Liver (tissue), 9 donors: ENCODE results near the gene MPHOSPH10. TPM values are rescaled to one million over a fixed set of nuclear protein-coding genes. Genes with fewer than 3 reads are reported as not detected.

Experiments used
- DNase-seq: peaks from one replicate; pipeline ENCODE4 v3.0.0-alpha.2; 2017; ENCODE audit warnings: low spot score
- H3K27ac ChIP-seq, 2 donors: one replicate each; pipeline ENCODE4 v1.7.0; 2013; ENCODE audit warnings: inconsistent platforms in 2 of 2, low read length in 2 of 2, control low read depth in 1 of 2, low read depth in 1 of 2, mild to moderate bottlenecking in 1 of 2
- H3K27me3 ChIP-seq, 4 donors: one replicate each; pipeline versions ENCODE4 v1.6.1 to v1.7.0; 2013; ENCODE audit warnings: low read length in 3 of 4, inconsistent platforms in 1 of 4, mild to moderate bottlenecking in 1 of 4, moderate library complexity in 1 of 4; ENCODE audit not compliant: control insufficient read depth in 4 of 4, insufficient read depth in 4 of 4
- H3K36me3 ChIP-seq, 4 donors: one replicate each; pipeline versions ENCODE4 v1.6.1 to v1.7.0; 2013; ENCODE audit warnings: low read length in 3 of 4, mild to moderate bottlenecking in 3 of 4, low read depth in 1 of 4, moderate library complexity in 1 of 4; ENCODE audit not compliant: control insufficient read depth in 4 of 4, insufficient read depth in 3 of 4
- H3K4me1 ChIP-seq, 4 donors: one replicate each; pipeline versions ENCODE4 v1.6.1 to v1.7.0; 2013; ENCODE audit warnings: low read length in 3 of 4, mild to moderate bottlenecking in 3 of 4, moderate library complexity in 1 of 4; ENCODE audit not compliant: control insufficient read depth in 4 of 4, insufficient read depth in 4 of 4
- H3K4me3 ChIP-seq, 3 donors: one replicate each; pipeline versions ENCODE4 v1.6.1 to v1.7.0; 2013; ENCODE audit warnings: low read length in 3 of 3, control low read depth in 1 of 3, low read depth in 1 of 3, mild to moderate bottlenecking in 1 of 3
- H3K9ac ChIP-seq, 2 donors: one replicate each; pipeline ENCODE4 v1.7.0; 2013; ENCODE audit warnings: low read length in 2 of 2, mild to moderate bottlenecking in 2 of 2, moderate library complexity in 2 of 2, control low read depth in 1 of 2, low read depth in 1 of 2
- H3K9me3 ChIP-seq, 4 donors: one replicate each; pipeline versions ENCODE4 v1.6.1 to v1.7.0; 2013; ENCODE audit warnings: low read length in 3 of 4; ENCODE audit not compliant: control insufficient read depth in 4 of 4
- EGR1 ChIP-seq, 2 donors: IDR thresholded peaks; 2 replicates each; pipeline ENCODE4 v1.6.1; 2016 to 2018; ENCODE audit warnings: antibody characterized with exemption in 2 of 2, low read depth in 2 of 2
- FOXA2 ChIP-seq: IDR thresholded peaks from 2 replicates; pipeline ENCODE4 v1.6.1; 2016; ENCODE audit warnings: antibody characterized with exemption
- GABPA ChIP-seq, 2 donors: IDR thresholded peaks in 1 of 2; conservative IDR thresholded peaks in 1 of 2; 2 replicates each; pipeline ENCODE4 v1.6.1; 2016; ENCODE audit warnings: antibody characterized with exemption in 2 of 2, mild to moderate bottlenecking in 1 of 2, moderate library complexity in 1 of 2
- HNF4A ChIP-seq, 2 donors: conservative IDR thresholded peaks; 2 replicates each; pipeline ENCODE4 v1.6.1; 2016; ENCODE audit warnings: antibody characterized with exemption in 2 of 2, mild to moderate bottlenecking in 2 of 2
- HNF4G ChIP-seq: IDR thresholded peaks from 2 replicates; pipeline ENCODE4 v1.6.1; 2016; ENCODE audit warnings: antibody characterized with exemption
- JUND ChIP-seq, 2 donors: IDR thresholded peaks; 2 replicates each; pipeline ENCODE4 v1.6.1; 2016; ENCODE audit warnings: antibody characterized with exemption in 2 of 2
- NR2F2 ChIP-seq: IDR thresholded peaks from 2 replicates; pipeline ENCODE4 v1.6.1; 2016; ENCODE audit warnings: antibody characterized with exemption
- RAD21 ChIP-seq, 2 donors: IDR thresholded peaks; 2 replicates each; pipeline ENCODE4 v1.6.1; 2016; ENCODE audit warnings: antibody characterized with exemption in 2 of 2, mild to moderate bottlenecking in 2 of 2
- RXRA ChIP-seq, 2 donors: IDR thresholded peaks; 2 replicates each; pipeline ENCODE4 v1.6.1; 2017 to 2018; ENCODE audit warnings: antibody characterized with exemption in 2 of 2, mild to moderate bottlenecking in 1 of 2
- SP1 ChIP-seq: IDR thresholded peaks from 2 replicates; pipeline ENCODE4 v1.6.1; 2018; ENCODE audit warnings: antibody characterized with exemption, mild to moderate bottlenecking
- TAF1 ChIP-seq: conservative IDR thresholded peaks from 2 replicates; pipeline ENCODE4 v1.6.1; 2016; ENCODE audit warnings: antibody characterized with exemption, mild to moderate bottlenecking
- YY1 ChIP-seq: IDR thresholded peaks from 2 replicates; pipeline ENCODE4 v1.6.1; 2016; ENCODE audit warnings: antibody characterized with exemption, mild to moderate bottlenecking
- WGBS: extraction: QIAGEN DNeasy Blood & Tissue Kit; methylation state at CpG from one replicate; pipeline ENCODE4 v1.1.7; 2013; 5-methylcytosine and 5-hydroxymethylcytosine counted together
- polyA plus RNA-seq, 2 donors: library from polyadenylated mRNA; stranded (reverse) in 1 of 2; unstranded in 1 of 2; fragments of 200-250 nt in 1 of 2; fragments of >200 nt in 1 of 2; fragmentation: Nextera tagmentation in 1 of 2; extraction: Ambion mirVana in 1 of 2; gene quantifications; one replicate each; pipeline versions ENCODE4 v1.2.1 to v1.2.3, GENCODE V29; 2013 to 2015
- total RNA-seq, 2 donors: library from RNA; depleted of rRNA; stranded (reverse); fragments of >200 nt; gene quantifications; one replicate each; pipeline ENCODE4 v1.2.3, GENCODE V29; 2014
- TF ChIP-seq, protein P1 (sequence below): IDR thresholded peaks from 2 replicates; pipeline ENCODE4 v1.6.1; 2016; ENCODE audit warnings: antibody characterized with exemption, mild to moderate bottlenecking
- TF ChIP-seq, protein P2 (sequence below): fragments of 150-350 bp; IDR thresholded peaks from 2 replicates; pipeline ENCODE4 v1.5.1; 2017; ENCODE audit warnings: improper control_type of control experiment, low read depth, low read length; ENCODE audit not compliant: missing input control
- TF ChIP-seq, protein P3 (sequence below): IDR thresholded peaks from 2 replicates; pipeline ENCODE4 v1.6.1; 2016; ENCODE audit warnings: antibody characterized with exemption
- TF ChIP-seq, protein P4 (sequence below): IDR thresholded peaks from 2 replicates; pipeline ENCODE4 v1.6.1; 2016; ENCODE audit warnings: antibody characterized with exemption
- TF ChIP-seq, protein P5 (sequence below): IDR thresholded peaks from 2 replicates; pipeline ENCODE4 v1.6.1; 2016; ENCODE audit warnings: antibody characterized with exemption
- donor health status: healthy.
- donor health status: healthy.
- donor health status: healthy.
- donor health status: healthy.
- donor health status: healthy.

Gene MPHOSPH10
- total and polyA plus RNA-seq, 4 donors, result 8.7 to 13.6 (median 11.3) TPM

DNA sequence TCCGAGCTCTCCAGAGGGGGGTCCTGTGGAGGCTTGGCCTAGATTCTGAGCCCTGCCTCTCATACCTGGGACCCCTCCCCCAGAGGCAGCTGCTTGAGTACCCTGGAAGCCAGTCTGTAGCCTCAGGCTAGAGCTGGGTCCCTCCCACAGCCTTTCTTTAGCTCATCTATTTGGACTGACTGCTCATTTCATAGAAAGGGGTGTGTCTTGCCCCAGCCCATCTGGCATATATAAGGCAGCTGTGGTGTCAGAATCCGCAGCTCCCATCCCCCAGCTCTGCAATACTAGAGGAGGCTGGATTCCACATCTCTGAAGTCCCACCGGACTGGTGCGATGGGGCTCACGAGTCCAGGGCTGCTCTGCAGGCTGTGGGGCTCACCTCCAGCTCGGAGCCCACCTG is 26.1 kb downstream of the MPHOSPH10 start:
- no peaks in the 10 kb centered on the region for H3K27me3 ChIP-seq
- H3K4me1 ChIP-seq, result peaks cover 0 to 9% (median 3%) of the 10 kb centered on the region in 4 donors
- no peaks in the 10 kb centered on the region for H3K9me3 ChIP-seq
- 76% methylated on average over 6 of the region's 6 CpGs for WGBS
- H3K36me3 ChIP-seq, result no peaks in the 10 kb centered on the region
- no peak overlapping the region for H3K4me3 ChIP-seq
- no peak for DNase-seq
- TF ChIP-seq, protein P1, sequence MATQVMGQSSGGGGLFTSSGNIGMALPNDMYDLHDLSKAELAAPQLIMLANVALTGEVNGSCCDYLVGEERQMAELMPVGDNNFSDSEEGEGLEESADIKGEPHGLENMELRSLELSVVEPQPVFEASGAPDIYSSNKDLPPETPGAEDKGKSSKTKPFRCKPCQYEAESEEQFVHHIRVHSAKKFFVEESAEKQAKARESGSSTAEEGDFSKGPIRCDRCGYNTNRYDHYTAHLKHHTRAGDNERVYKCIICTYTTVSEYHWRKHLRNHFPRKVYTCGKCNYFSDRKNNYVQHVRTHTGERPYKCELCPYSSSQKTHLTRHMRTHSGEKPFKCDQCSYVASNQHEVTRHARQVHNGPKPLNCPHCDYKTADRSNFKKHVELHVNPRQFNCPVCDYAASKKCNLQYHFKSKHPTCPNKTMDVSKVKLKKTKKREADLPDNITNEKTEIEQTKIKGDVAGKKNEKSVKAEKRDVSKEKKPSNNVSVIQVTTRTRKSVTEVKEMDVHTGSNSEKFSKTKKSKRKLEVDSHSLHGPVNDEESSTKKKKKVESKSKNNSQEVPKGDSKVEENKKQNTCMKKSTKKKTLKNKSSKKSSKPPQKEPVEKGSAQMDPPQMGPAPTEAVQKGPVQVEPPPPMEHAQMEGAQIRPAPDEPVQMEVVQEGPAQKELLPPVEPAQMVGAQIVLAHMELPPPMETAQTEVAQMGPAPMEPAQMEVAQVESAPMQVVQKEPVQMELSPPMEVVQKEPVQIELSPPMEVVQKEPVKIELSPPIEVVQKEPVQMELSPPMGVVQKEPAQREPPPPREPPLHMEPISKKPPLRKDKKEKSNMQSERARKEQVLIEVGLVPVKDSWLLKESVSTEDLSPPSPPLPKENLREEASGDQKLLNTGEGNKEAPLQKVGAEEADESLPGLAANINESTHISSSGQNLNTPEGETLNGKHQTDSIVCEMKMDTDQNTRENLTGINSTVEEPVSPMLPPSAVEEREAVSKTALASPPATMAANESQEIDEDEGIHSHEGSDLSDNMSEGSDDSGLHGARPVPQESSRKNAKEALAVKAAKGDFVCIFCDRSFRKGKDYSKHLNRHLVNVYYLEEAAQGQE, result no peak
- TF ChIP-seq JUND (IDR thresholded peaks at IDR 0.05) (no peak), TAF1 (no peak), EGR1 (IDR thresholded peaks at IDR 0.05; ENCODE audit: low read depth in 2 of 2) (no peak), HNF4A (conservative IDR thresholded peaks at IDR 0.05) (no peak), GABPA (IDR thresholded peaks at IDR 0.05 in 1 of 2, conservative IDR thresholded peaks at IDR 0.05 in 1 of 2) (no peak), SP1 (no peak), NR2F2 (no peak), RAD21 (IDR thresholded peaks at IDR 0.05) (no peak), RXRA (IDR thresholded peaks at IDR 0.05) (no peak), YY1 (no peak), HNF4G (no peak), FOXA2 (no peak)
- TF ChIP-seq, protein P2, sequence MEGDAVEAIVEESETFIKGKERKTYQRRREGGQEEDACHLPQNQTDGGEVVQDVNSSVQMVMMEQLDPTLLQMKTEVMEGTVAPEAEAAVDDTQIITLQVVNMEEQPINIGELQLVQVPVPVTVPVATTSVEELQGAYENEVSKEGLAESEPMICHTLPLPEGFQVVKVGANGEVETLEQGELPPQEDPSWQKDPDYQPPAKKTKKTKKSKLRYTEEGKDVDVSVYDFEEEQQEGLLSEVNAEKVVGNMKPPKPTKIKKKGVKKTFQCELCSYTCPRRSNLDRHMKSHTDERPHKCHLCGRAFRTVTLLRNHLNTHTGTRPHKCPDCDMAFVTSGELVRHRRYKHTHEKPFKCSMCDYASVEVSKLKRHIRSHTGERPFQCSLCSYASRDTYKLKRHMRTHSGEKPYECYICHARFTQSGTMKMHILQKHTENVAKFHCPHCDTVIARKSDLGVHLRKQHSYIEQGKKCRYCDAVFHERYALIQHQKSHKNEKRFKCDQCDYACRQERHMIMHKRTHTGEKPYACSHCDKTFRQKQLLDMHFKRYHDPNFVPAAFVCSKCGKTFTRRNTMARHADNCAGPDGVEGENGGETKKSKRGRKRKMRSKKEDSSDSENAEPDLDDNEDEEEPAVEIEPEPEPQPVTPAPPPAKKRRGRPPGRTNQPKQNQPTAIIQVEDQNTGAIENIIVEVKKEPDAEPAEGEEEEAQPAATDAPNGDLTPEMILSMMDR, result no peak
- TF ChIP-seq, protein P3, sequence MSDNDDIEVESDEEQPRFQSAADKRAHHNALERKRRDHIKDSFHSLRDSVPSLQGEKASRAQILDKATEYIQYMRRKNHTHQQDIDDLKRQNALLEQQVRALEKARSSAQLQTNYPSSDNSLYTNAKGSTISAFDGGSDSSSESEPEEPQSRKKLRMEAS, result no peak
- TF ChIP-seq, protein P4, sequence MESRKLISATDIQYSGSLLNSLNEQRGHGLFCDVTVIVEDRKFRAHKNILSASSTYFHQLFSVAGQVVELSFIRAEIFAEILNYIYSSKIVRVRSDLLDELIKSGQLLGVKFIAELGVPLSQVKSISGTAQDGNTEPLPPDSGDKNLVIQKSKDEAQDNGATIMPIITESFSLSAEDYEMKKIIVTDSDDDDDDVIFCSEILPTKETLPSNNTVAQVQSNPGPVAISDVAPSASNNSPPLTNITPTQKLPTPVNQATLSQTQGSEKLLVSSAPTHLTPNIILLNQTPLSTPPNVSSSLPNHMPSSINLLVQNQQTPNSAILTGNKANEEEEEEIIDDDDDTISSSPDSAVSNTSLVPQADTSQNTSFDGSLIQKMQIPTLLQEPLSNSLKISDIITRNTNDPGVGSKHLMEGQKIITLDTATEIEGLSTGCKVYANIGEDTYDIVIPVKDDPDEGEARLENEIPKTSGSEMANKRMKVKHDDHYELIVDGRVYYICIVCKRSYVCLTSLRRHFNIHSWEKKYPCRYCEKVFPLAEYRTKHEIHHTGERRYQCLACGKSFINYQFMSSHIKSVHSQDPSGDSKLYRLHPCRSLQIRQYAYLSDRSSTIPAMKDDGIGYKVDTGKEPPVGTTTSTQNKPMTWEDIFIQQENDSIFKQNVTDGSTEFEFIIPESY, result no peak
- TF ChIP-seq, protein P5, sequence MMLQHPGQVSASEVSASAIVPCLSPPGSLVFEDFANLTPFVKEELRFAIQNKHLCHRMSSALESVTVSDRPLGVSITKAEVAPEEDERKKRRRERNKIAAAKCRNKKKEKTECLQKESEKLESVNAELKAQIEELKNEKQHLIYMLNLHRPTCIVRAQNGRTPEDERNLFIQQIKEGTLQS, result no peak
- H3K9ac ChIP-seq, result no peak overlapping the region
- no peak overlapping the region for H3K27ac ChIP-seq
